Upper lobe of left lung (tissue), 6 donors: Measurements from ENCODE around the gene ME2. TPM values are rescaled to one million over a fixed set of nuclear protein-coding genes. Genes with fewer than 3 reads are reported as not detected.
"Not testable (repeated sequence)": the region's sequence is repeated elsewhere in the genome, so short reads cannot be mapped to it uniquely, and the experiment has no call there.

Experiments
- ATAC-seq, 2 donors: fragments of 200-7000 bp; cut with Tn5 transposase; one replicate each; pipeline ENCODE4 v1.9.1; 2022; ENCODE audit warnings: mild to moderate bottlenecking in 2 of 2, moderate library complexity in 2 of 2; ENCODE audit not compliant: low FRiP score in 2 of 2
- DNase-seq, 2 donors: peaks; one replicate each; pipeline ENCODE4 v3.0.0-alpha.2; 2019 to 2020
- H3K27ac ChIP-seq, 4 donors: fragments of 200-600 bp; sonication (generic); one replicate each; pipeline ENCODE4 v1.5.1; 2016 to 2019
- H3K27me3 ChIP-seq, 4 donors: fragments of 200-600 bp; sonication (generic); one replicate each; pipeline ENCODE4 v1.5.1; 2017 to 2019
- H3K36me3 ChIP-seq, 4 donors: fragments of 200-600 bp; sonication (generic); one replicate each; pipeline ENCODE4 v1.5.1; 2016 to 2019
- H3K4me1 ChIP-seq, 4 donors: fragments of 200-600 bp; sonication (generic); one replicate each; pipeline ENCODE4 v1.5.1; 2018 to 2019
- H3K4me3 ChIP-seq, 4 donors: fragments of 200-600 bp; sonication (generic); one replicate each; pipeline ENCODE4 v1.5.1; 2017 to 2019; ENCODE audit warnings: mild to moderate bottlenecking in 2 of 4, moderate library complexity in 1 of 4
- H3K9me3 ChIP-seq, 4 donors: fragments of 200-600 bp; sonication (generic); one replicate each; pipeline ENCODE4 v1.5.1; 2018 to 2019
- EP300 ChIP-seq, 4 donors: sonication (generic); formaldehyde crosslinking; IDR thresholded peaks; one replicate each; pipeline ENCODE4 v1.5.1; 2017; ENCODE audit warnings: antibody characterized with exemption in 4 of 4, control low read depth in 2 of 4
- POLR2A ChIP-seq, 4 donors: fragments of 450-650 bp; IDR thresholded peaks; one replicate each; pipeline ENCODE4 v1.5.1; 2016 to 2017; ENCODE audit warnings: antibody characterized with exemption in 4 of 4, mild to moderate bottlenecking in 2 of 4
- POLR2AphosphoS5 ChIP-seq, 2 donors: sonication (generic); formaldehyde crosslinking; IDR thresholded peaks; one replicate each; pipeline ENCODE4 v1.5.1; 2017; ENCODE audit warnings: antibody characterized with exemption in 2 of 2
- WGBS, 2 donors: methylation state at CpG; one replicate each; pipeline ENCODE4 v1.1.5; 2017 to 2018; 5-methylcytosine and 5-hydroxymethylcytosine counted together
- total RNA-seq, 6 donors: library from RNA; depleted of rRNA in 4 of 6; stranded (reverse); fragments of >200 nt in 4 of 6; gene quantifications; one replicate each; pipeline versions ENCODE4 v1.1.0 to v1.2.1, GENCODE V29; 2016 to 2021
- TF ChIP-seq, protein P1 (sequence below), 6 experiments: fragments of 450-650 bp in 4 of 6; fragments of 200-600 bp in 2 of 6; sonication (generic) in 2 of 6; IDR thresholded peaks; one replicate each; pipeline ENCODE4 v1.5.1; 2016 to 2019; ENCODE audit warnings: antibody characterized with exemption in 6 of 6
- donor health status: DM: no; HTN: no; CAD: no; lungs with moderate emphysema.
- donor health status: DM: no; HTN: yes; CAD: no; lungs with severe emphysema.

Gene ME2
- total RNA-seq, 6 donors from 2014 or later = 26.9 to 69.8 (median 36.4) TPM

DNA sequence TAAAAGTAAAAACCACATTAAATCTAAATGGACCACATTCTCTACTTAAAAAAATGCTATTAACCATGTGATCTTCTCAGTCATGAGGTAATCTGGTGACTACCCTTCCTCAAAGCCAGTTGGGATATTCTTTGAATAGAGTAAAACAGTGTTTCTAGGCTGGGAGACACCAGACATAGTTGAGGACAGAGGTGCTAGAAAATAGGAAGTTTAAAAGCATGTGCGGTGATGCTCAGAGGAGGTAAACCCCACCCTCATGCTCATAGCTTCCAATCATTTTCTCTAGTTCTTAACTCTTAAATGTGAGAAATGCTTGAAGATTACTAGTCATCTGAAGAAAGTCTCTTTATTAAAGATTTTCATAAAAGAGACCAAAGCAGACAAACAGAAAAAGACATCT is 58.3 kb downstream of the ME2 start:
- Histone ChIP-seq H3K4me1 (no peaks in the 10 kb centered on the region), H3K36me3 (peaks cover 0 to 21% (median 6%) of the 10 kb centered on the region in 4 donors), H3K27me3 (no peaks in the 10 kb centered on the region), H3K27ac (no peak overlapping the region), H3K4me3 (no peak overlapping the region), H3K9me3 (no peaks in the 10 kb centered on the region)
- no peak for TF ChIP-seq POLR2A (IDR thresholded peaks at IDR 0.05)
- DNase-seq = no peak
- 80 to 81% methylated on average over 1 of the region's 1 CpG for WGBS, 2 donors
- no peak for ATAC-seq

GRCh38 chr18:50938912-50939311 is 60.0 kb downstream of the ME2 start:
- Histone ChIP-seq H3K27me3 (no peaks in the 10 kb centered on the region), H3K36me3 (peaks cover 0 to 22% (median 3%) of the 10 kb centered on the region in 4 donors), H3K4me1 (no peaks in the 10 kb centered on the region), H3K27ac (no peak overlapping the region), H3K4me3 (no peak overlapping the region), H3K9me3 (no peaks in the 10 kb centered on the region)
- WGBS, 2 donors = 95 to 97% methylated on average over 2 of the region's 2 CpGs
- TF ChIP-seq, protein P1, sequence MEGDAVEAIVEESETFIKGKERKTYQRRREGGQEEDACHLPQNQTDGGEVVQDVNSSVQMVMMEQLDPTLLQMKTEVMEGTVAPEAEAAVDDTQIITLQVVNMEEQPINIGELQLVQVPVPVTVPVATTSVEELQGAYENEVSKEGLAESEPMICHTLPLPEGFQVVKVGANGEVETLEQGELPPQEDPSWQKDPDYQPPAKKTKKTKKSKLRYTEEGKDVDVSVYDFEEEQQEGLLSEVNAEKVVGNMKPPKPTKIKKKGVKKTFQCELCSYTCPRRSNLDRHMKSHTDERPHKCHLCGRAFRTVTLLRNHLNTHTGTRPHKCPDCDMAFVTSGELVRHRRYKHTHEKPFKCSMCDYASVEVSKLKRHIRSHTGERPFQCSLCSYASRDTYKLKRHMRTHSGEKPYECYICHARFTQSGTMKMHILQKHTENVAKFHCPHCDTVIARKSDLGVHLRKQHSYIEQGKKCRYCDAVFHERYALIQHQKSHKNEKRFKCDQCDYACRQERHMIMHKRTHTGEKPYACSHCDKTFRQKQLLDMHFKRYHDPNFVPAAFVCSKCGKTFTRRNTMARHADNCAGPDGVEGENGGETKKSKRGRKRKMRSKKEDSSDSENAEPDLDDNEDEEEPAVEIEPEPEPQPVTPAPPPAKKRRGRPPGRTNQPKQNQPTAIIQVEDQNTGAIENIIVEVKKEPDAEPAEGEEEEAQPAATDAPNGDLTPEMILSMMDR (IDR thresholded peaks at IDR 0.05) = no peak
- TF ChIP-seq POLR2A (IDR thresholded peaks at IDR 0.05) (no peak), EP300 (IDR thresholded peaks at IDR 0.05) (no peak), POLR2AphosphoS5 (IDR thresholded peaks at IDR 0.05) (no peak)
- DNase-seq (no peak), ATAC-seq (no peak)

DNA sequence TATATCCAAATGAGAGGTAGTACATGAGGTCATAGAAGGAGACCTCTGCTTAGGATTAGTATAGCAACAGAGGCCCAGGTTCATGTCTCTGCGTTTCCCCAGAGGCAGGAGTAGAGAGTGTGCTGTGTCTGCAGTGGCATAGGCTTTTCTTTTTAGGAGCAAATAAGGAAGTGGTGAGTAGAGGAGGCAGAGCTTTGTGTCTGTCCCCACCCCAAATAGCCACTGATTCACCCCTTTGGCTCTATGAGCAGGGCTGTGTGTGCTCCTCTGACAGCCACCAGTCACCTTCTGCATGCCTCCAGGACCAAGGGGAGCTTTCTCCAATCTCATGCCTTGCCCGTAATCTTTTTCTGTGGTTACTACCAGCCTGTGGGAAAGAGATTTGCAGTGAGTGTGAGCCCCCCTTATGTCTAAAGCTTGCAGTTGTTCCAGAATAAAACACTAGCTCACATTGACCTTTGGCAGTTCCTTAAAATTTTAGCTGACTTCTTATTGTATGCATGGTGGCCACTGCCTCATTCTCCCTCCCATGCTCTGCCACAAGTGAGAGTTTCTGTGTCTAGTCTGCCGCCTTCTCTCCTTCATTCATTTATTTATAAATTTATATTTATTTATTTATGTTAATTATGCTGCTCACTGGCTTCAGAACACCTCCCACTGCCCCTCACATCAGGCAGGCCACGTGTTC is 65.5 kb downstream of the ME2 start:
- ATAC-seq (peak in 1 of 2 donors; percentile 81), DNase-seq (no peak)
- peaks cover 0 to 40% (median 8%) of the 10 kb centered on the region in 4 donors for H3K36me3 ChIP-seq
- no peak overlapping the region for H3K4me3 ChIP-seq
- H3K9me3 ChIP-seq = no peaks in the 10 kb centered on the region
- TF ChIP-seq POLR2AphosphoS5 (IDR thresholded peaks at IDR 0.05) (no peak), EP300 (IDR thresholded peaks at IDR 0.05) (no peak)
- no peaks in the 10 kb centered on the region for H3K4me1 ChIP-seq
- H3K27ac ChIP-seq = no peak overlapping the region
- H3K27me3 ChIP-seq = no peaks in the 10 kb centered on the region
- 90 to 91% methylated on average over 4 of the region's 4 CpGs for WGBS, 2 donors

DNA sequence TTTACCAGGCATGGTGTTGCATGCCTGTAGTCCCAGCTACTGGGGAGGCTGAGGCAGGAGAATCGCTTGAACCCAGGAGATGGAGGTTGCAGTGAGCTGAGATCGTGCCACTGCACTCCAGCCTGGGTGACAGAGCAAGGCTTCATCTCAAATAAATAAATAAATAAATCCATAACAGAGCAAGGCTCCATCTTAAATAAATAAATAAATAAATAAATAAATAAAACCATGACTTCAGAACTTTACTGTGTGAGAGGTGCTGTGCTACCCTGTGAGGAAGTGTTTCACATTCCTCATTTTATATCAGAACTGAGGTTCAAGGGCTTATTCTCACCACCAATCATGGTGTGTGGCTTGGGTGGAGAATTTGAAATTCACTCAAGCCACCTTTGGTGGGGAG is 67.0 kb downstream of the ME2 start:
- WGBS, 2 donors = 94 to 96% methylated on average over 2 of the region's 2 CpGs
- not testable (repeated sequence) for H3K27ac ChIP-seq, ATAC-seq, H3K4me1 ChIP-seq, H3K9me3 ChIP-seq, H3K27me3 ChIP-seq, H3K4me3 ChIP-seq, DNase-seq
- peaks cover 0 to 32% (median 5%) of the 10 kb centered on the region in 4 donors for H3K36me3 ChIP-seq

- peaks cover 0 to 27% (median 5%) of the 10 kb centered on the region in 4 donors for H3K36me3 ChIP-seq
- H3K4me3 ChIP-seq = no peak overlapping the region
- no peak overlapping the region for H3K27ac ChIP-seq
- TF ChIP-seq EP300 (IDR thresholded peaks at IDR 0.05) (no peak), POLR2AphosphoS5 (IDR thresholded peaks at IDR 0.05) (no peak), POLR2A (IDR thresholded peaks at IDR 0.05) (no peak)
- TF ChIP-seq, protein P1 (IDR thresholded peaks at IDR 0.05) = no peak
- H3K9me3 ChIP-seq = no peaks in the 10 kb centered on the region
- H3K27me3 ChIP-seq = no peaks in the 10 kb centered on the region
- 82 to 83% methylated on average over 1 of the region's 1 CpG for WGBS, 2 donors
- no peak for ATAC-seq
- H3K4me1 ChIP-seq = no peaks in the 10 kb centered on the region
- DNase-seq = no peak
Measured at GRCh38 chr18:50947899-50948298, 69.0 kb downstream of the ME2 start.

DNA sequence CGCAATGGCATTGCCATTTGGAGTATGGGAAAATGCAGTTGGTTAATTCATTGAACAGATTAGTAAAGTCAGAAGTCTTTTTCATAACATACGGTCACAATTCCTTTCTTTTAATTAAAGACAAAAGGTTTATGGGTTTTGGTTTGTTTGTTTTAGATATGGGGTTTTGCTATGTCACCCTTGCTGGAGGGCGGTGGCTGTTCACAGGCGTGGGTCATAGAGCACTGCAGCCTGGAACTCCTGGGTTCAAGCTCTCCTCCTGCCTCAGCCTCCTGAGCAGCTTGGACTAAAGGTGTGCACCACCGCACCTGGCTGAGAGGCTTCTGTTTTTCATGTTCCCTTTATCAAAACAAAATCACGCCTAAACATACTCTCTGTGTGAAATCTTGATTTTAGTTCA is 70.3 kb downstream of the ME2 start:
- Histone ChIP-seq H3K27ac (no peak overlapping the region), H3K36me3 (peaks cover 0 to 20% (median 3%) of the 10 kb centered on the region in 4 donors), H3K4me3 (no peak overlapping the region), H3K9me3 (no peaks in the 10 kb centered on the region), H3K27me3 (no peaks in the 10 kb centered on the region), H3K4me1 (no peaks in the 10 kb centered on the region)
- TF ChIP-seq POLR2AphosphoS5 (IDR thresholded peaks at IDR 0.05) (no peak), EP300 (IDR thresholded peaks at IDR 0.05) (no peak), POLR2A (IDR thresholded peaks at IDR 0.05) (no peak)
- TF ChIP-seq, protein P1 (IDR thresholded peaks at IDR 0.05) = no peak
- WGBS, 2 donors = 96 to 97% methylated on average over 6 of the region's 6 CpGs
- DNase-seq = no peak
- ATAC-seq = no peak
